ENCODE data around the gene METTL13.

The METTL13 gene

GRCh38 chr1:171781176-171781875 is at the start of gene METTL13:
Gene METTL13 (plus strand): TSS chr1:171781660. CDS start chr1:171781968, 308 bp downstream.
- in situ Hi-C loops (cut with HindIII; ENCODE audit: low pct_ligation_motif_present, low pct_unique_long_range_greater_than_20kb, low sequenced_read_pairs): no loop called here
- DNase-seq: peak; percentile 99

GRCh38 chr1:171736196-171736595 is 45.3 kb upstream of the METTL13 start:
- DNase-seq: no peak
- in situ Hi-C loops (cut with HindIII; ENCODE audit: low pct_ligation_motif_present, low pct_unique_long_range_greater_than_20kb, low sequenced_read_pairs): no loop called here

GRCh38 chr1:171738911-171739310 is 42.5 kb upstream of the METTL13 start:
- in situ Hi-C loops (cut with HindIII; ENCODE audit: low pct_ligation_motif_present, low pct_unique_long_range_greater_than_20kb, low sequenced_read_pairs): no loop called here
- DNase-seq: no peak

GRCh38 chr1:171739656-171740055 is 41.8 kb upstream of the METTL13 start:
- DNase-seq: no peak
- in situ Hi-C loops (cut with HindIII; ENCODE audit: low pct_ligation_motif_present, low pct_unique_long_range_greater_than_20kb, low sequenced_read_pairs): no loop called here

- in situ Hi-C loops (cut with HindIII; ENCODE audit: low pct_ligation_motif_present, low pct_unique_long_range_greater_than_20kb, low sequenced_read_pairs): no loop called here
- peak; percentile 62 for DNase-seq
Measured at GRCh38 chr1:171740356-171740863, 41.0 kb upstream of the METTL13 start.

- DNase-seq: peak; percentile 17
- in situ Hi-C loops (cut with HindIII; ENCODE audit: low pct_ligation_motif_present, low pct_unique_long_range_greater_than_20kb, low sequenced_read_pairs): no loop called here
Measured at GRCh38 chr1:171740987-171741871, 40.2 kb upstream of the METTL13 start.

GRCh38 chr1:171741872-171742576 is 39.4 kb upstream of the METTL13 start, which contains the start of gene VAMP4:
Gene VAMP4 (minus strand): TSS chr1:171742065. CDS start chr1:171738414, 3,651 bp downstream.
- in situ Hi-C loops (cut with HindIII; ENCODE audit: low pct_ligation_motif_present, low pct_unique_long_range_greater_than_20kb, low sequenced_read_pairs): no loop called here
- peak; percentile 86 for DNase-seq

GRCh38 chr1:171742577-171742922 is 38.9 kb upstream of the METTL13 start:
- peak; percentile 67 for DNase-seq
- in situ Hi-C loops (cut with HindIII; ENCODE audit: low pct_ligation_motif_present, low pct_unique_long_range_greater_than_20kb, low sequenced_read_pairs): no loop called here

GRCh38 chr1:171743081-171743870 is 38.2 kb upstream of the METTL13 start:
- peak; percentile 74 for DNase-seq
- in situ Hi-C loops (cut with HindIII; ENCODE audit: low pct_ligation_motif_present, low pct_unique_long_range_greater_than_20kb, low sequenced_read_pairs): no loop called here

GRCh38 chr1:171744986-171745385 is 36.5 kb upstream of the METTL13 start:
- DNase-seq: no peak
- in situ Hi-C loops (cut with HindIII; ENCODE audit: low pct_ligation_motif_present, low pct_unique_long_range_greater_than_20kb, low sequenced_read_pairs): no loop called here

GRCh38 chr1:171748651-171749050 is 32.8 kb upstream of the METTL13 start:
- in situ Hi-C loops (cut with HindIII; ENCODE audit: low pct_ligation_motif_present, low pct_unique_long_range_greater_than_20kb, low sequenced_read_pairs): no loop called here
- DNase-seq: no peak

GRCh38 chr1:171751221-171751620 is 30.2 kb upstream of the METTL13 start:
- no peak for DNase-seq
- in situ Hi-C loops (cut with HindIII; ENCODE audit: low pct_ligation_motif_present, low pct_unique_long_range_greater_than_20kb, low sequenced_read_pairs): no loop called here

GRCh38 chr1:171753182-171753581 is 28.3 kb upstream of the METTL13 start:
- in situ Hi-C loops (cut with HindIII; ENCODE audit: low pct_ligation_motif_present, low pct_unique_long_range_greater_than_20kb, low sequenced_read_pairs): no loop called here
- DNase-seq: no peak

- in situ Hi-C loops (cut with HindIII; ENCODE audit: low pct_ligation_motif_present, low pct_unique_long_range_greater_than_20kb, low sequenced_read_pairs): no loop called here
- DNase-seq: no peak
Measured at GRCh38 chr1:171753685-171754352, 27.6 kb upstream of the METTL13 start.

GRCh38 chr1:171754353-171754705 is 27.1 kb upstream of the METTL13 start:
- DNase-seq: no peak

GRCh38 chr1:171754971-171755370 is 26.5 kb upstream of the METTL13 start:
- in situ Hi-C loops (cut with HindIII; ENCODE audit: low pct_ligation_motif_present, low pct_unique_long_range_greater_than_20kb, low sequenced_read_pairs): no loop called here
- DNase-seq: no peak

More at GRCh38 chr1:171754353-171754705, 27.1 kb upstream of the METTL13 start:
- in situ Hi-C loops (cut with HindIII; ENCODE audit: low pct_ligation_motif_present, low pct_unique_long_range_greater_than_20kb, low sequenced_read_pairs): no loop called here

GRCh38 chr1:171756856-171757255 is 24.6 kb upstream of the METTL13 start:
- in situ Hi-C loops (cut with HindIII; ENCODE audit: low pct_ligation_motif_present, low pct_unique_long_range_greater_than_20kb, low sequenced_read_pairs): no loop called here
- no peak for DNase-seq

GRCh38 chr1:171758011-171758410 is 23.4 kb upstream of the METTL13 start:
- no peak for DNase-seq
- in situ Hi-C loops (cut with HindIII; ENCODE audit: low pct_ligation_motif_present, low pct_unique_long_range_greater_than_20kb, low sequenced_read_pairs): no loop called here
